ENCODE measurements around the gene LMNTD2. TPM values are rescaled to one million over a fixed set of nuclear protein-coding genes. Genes with fewer than 3 reads are reported as not detected.

The LMNTD2 gene
- total RNA-seq, 1 donor from 2014 or later, result 19.3 TPM

- Mint-ChIP-seq H3K27ac (no peak overlapping the region), H3K4me1 (ENCODE audit: low read depth) (no peaks in the 10 kb centered on the region), H3K9me3 (ENCODE audit: low read depth) (no peaks in the 10 kb centered on the region), H3K27me3 (no peaks in the 10 kb centered on the region), H3K36me3 (ENCODE audit: insufficient read depth) (peaks cover 24% of the 10 kb centered on the region), H3K4me3 (ENCODE audit: low read depth) (no peak overlapping the region)
- TF ChIP-seq CTCF (IDR thresholded peaks at IDR 0.05; ENCODE audit: unreplicated experiment), result no peak
- DNase-seq (ENCODE audit: low spot score, unreplicated experiment), result no peak
These were observed 32.4 kb upstream of the LMNTD2 start for GRCh38 chr11:592918-593317.

GRCh38 chr11:592501-592900 lies 32.0 kb upstream of the LMNTD2 start:
- DNase-seq (ENCODE audit: low spot score, unreplicated experiment), result no peak
- peak overlapping the region; percentile 31 for H3K27ac Mint-ChIP-seq
- TF ChIP-seq CTCF (IDR thresholded peaks at IDR 0.05; ENCODE audit: unreplicated experiment), result no peak
- H3K27me3 Mint-ChIP-seq, result no peaks in the 10 kb centered on the region
- no peaks in the 10 kb centered on the region for H3K4me1 Mint-ChIP-seq (ENCODE audit: low read depth)
- H3K36me3 Mint-ChIP-seq (ENCODE audit: insufficient read depth), result peaks cover 24% of the 10 kb centered on the region
- no peaks in the 10 kb centered on the region for H3K9me3 Mint-ChIP-seq (ENCODE audit: low read depth)
- H3K4me3 Mint-ChIP-seq (ENCODE audit: low read depth), result no peak overlapping the region

- no peaks in the 10 kb centered on the region for H3K27me3 Mint-ChIP-seq
- no peaks in the 10 kb centered on the region for H3K4me1 Mint-ChIP-seq (ENCODE audit: low read depth)
- no peak overlapping the region for H3K27ac Mint-ChIP-seq
- no peak for DNase-seq (ENCODE audit: low spot score, unreplicated experiment)
- H3K9me3 Mint-ChIP-seq (ENCODE audit: low read depth), result no peaks in the 10 kb centered on the region
- H3K4me3 Mint-ChIP-seq (ENCODE audit: low read depth), result no peak overlapping the region
- peaks cover 25% of the 10 kb centered on the region for H3K36me3 Mint-ChIP-seq (ENCODE audit: insufficient read depth)
- no peak for TF ChIP-seq CTCF (IDR thresholded peaks at IDR 0.05; ENCODE audit: unreplicated experiment)
These were observed 30.5 kb upstream of the LMNTD2 start for GRCh38 chr11:590997-591396.

- H3K4me3 Mint-ChIP-seq (ENCODE audit: low read depth), result no peak overlapping the region
- H3K4me1 Mint-ChIP-seq (ENCODE audit: low read depth), result no peaks in the 10 kb centered on the region
- no peak for DNase-seq (ENCODE audit: low spot score, unreplicated experiment)
- no peaks in the 10 kb centered on the region for H3K9me3 Mint-ChIP-seq (ENCODE audit: low read depth)
- H3K27ac Mint-ChIP-seq, result no peak overlapping the region
- TF ChIP-seq CTCF (IDR thresholded peaks at IDR 0.05; ENCODE audit: unreplicated experiment), result no peak
- H3K36me3 Mint-ChIP-seq (ENCODE audit: insufficient read depth), result peaks cover 24% of the 10 kb centered on the region
- H3K27me3 Mint-ChIP-seq, result no peaks in the 10 kb centered on the region
These were observed 29.3 kb upstream of the LMNTD2 start for GRCh38 chr11:589798-590197.

- H3K4me3 Mint-ChIP-seq (ENCODE audit: low read depth), result no peak overlapping the region
- no peaks in the 10 kb centered on the region for H3K9me3 Mint-ChIP-seq (ENCODE audit: low read depth)
- no peaks in the 10 kb centered on the region for H3K4me1 Mint-ChIP-seq (ENCODE audit: low read depth)
- peaks cover 21% of the 10 kb centered on the region for H3K36me3 Mint-ChIP-seq (ENCODE audit: insufficient read depth)
- H3K27me3 Mint-ChIP-seq, result no peaks in the 10 kb centered on the region
- no peak for TF ChIP-seq CTCF (IDR thresholded peaks at IDR 0.05; ENCODE audit: unreplicated experiment)
- no peak for DNase-seq (ENCODE audit: low spot score, unreplicated experiment)
- H3K27ac Mint-ChIP-seq, result no peak overlapping the region
These were observed 27.4 kb upstream of the LMNTD2 start for GRCh38 chr11:587978-588380.

Data from progenitor cell of endocrine pancreas (in vitro differentiated cells).